NCI-H510A (cell line): ENCODE results near the gene ARHGEF5.
"Not testable (repeated sequence)": the region's sequence is repeated elsewhere in the genome, so short reads cannot be mapped to it uniquely, and the experiment has no call there.

Experiments used
- DNase-seq: peaks from one replicate; lab custom pipeline; 2025; lab: John Stamatoyannopoulos, UW

The ARHGEF5 gene

GRCh38 chr7:144384071-144384470 lies 28.9 kb downstream of the ARHGEF5 start:
- DNase-seq = no peak

- DNase-seq = no peak
These were observed 29.5 kb downstream of the ARHGEF5 start for GRCh38 chr7:144384555-144385245.

DNA sequence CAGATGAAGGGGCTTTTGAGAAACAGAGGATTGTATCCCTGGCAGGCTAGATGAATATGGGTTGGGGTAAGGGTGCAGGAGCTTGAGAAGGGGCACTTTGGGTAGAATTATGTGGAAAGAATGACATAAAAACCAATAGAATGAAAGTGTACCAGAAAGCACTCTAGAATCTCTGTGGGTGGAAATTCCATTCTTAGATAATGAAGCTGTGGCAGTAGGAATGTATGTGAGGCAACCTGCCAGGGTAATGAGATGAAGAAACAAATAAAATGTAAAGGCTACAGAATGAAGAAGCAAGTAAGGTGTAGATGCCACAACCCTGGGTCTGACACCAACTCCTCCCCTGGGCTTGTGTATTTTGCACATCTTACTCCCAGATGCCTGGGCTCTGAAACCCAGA lies 31.5 kb downstream of the ARHGEF5 start:
- no peak for DNase-seq

DNA sequence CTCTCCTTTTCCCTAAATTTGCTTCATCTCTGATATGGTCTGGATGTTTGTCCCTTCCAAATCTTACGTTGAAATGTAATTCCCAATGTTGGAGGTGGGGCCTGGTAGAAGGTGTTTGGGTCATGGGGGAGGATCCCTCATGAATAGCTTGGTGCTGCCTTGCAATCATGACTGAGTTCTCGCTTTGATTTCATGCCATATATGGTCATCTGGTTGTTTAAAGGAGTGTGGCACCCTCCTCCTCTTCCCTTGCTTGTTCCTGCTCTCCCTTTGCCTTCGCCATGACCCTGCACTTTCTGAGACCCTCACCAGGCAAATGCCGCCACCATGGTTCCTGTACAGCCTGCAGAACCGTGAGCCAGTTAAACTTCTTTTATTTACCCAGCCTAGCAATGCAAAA lies 33.7 kb downstream of the ARHGEF5 start:
- DNase-seq = no peak

DNA sequence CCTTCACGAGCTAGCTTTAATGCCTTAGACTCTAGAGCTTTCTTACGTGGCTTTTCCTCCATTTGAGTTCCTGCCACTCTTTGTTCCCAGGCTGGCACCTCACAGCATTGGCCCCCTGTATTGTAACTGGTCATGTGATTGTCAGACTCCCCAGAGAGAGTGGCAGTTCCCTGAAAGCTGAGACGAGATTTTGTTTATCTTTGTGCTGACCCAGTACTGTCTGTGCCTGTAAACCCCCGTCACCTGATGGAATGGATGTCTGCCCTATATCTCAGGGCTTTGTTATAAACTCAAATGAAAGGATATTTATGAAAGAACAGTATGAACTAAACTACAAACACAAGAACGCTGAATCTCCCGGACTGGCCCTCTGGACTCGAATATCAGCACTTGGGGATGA lies 35.3 kb downstream of the ARHGEF5 start:
- DNase-seq = no peak

GRCh38 chr7:144391014-144391413 lies 35.8 kb downstream of the ARHGEF5 start:
- no peak for DNase-seq

DNA sequence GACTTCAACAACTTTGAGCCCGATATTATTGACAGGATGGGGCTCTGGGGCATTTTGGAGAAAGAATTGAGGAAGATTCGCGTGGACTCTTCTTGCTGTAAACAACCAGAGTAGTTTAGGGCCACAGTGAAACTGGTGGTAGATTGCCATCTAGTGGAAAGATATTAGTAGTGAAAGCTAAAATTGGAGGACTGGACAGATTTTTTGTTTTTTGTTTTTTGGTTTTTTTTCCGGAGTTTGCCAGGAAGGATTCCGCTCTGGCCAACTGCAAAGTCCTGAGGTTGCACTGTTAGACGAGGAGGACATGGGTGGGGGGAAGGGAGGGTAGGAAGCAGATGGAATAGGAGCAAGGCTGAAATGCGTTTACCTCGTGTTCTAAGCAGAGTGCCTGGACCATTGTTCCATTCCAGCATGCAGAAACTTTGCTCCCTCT lies 36.6 kb downstream of the ARHGEF5 start:
- DNase-seq = no peak

GRCh38 chr7:144397086-144397485 lies 41.9 kb downstream of the ARHGEF5 start:
- no peak for DNase-seq

DNA sequence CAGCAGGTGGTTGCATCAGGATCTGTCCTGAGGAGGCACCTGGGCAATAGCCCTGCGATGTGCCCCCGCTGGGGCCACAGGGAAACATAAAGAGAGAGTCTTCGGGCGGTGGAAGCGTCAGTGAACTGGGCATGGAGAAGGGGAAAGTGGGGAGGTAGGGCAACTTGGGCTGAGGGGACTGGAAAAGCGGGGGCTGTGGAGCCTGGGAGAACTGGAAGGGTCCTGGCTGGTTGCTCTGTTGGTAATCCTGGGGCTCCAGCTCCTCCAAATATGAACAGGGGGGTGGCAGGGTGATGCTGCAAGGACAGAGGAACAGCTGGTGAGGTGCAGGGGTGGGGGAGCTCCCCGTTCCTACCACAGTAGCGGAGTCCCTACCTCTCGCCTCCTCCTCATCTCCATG lies 43.1 kb downstream of the ARHGEF5 start:
- no peak for DNase-seq

DNA sequence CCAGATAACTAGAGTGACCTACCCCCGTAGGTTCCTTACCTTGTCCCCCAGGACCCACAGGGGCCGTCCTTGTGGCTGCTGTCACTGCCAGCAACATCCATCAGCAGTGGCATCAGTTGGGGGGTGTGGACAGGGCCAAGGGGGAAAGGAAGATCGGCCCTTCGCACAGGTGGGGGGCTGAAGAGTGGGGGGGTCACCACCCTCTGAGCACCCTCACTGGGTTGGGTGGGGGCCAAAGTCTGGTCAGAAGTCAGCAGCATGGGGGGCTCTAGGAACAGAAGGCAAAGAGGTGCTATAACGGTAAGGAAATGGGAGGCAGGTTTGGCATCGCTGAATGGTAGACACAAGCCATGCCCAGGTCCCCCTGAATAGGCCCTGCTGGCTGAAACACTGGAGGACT lies 43.7 kb downstream of the ARHGEF5 start:
- DNase-seq = no peak

DNA sequence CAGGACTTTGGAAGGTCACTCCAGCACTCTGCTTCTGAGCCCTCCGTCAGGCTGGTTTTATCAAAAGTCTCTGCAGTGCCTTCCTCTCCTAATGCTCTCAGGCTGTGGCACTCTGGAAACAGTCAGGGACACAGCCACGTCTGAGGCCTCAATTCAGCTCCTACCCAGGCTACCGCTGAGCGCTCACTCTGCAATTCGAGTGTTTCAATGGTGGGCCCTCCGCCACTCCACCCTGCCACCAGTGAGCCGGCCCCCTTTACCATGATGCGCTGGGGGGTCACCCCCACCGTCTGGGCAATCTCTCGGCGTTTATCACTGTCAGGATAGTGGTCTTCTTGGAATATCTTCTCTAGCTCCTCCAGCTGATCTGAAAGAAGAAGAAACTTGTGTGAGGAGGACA lies 44.7 kb downstream of the ARHGEF5 start:
- no peak for DNase-seq

GRCh38 chr7:144401490-144401889 lies 46.3 kb downstream of the ARHGEF5 start:
- no peak for DNase-seq

DNA sequence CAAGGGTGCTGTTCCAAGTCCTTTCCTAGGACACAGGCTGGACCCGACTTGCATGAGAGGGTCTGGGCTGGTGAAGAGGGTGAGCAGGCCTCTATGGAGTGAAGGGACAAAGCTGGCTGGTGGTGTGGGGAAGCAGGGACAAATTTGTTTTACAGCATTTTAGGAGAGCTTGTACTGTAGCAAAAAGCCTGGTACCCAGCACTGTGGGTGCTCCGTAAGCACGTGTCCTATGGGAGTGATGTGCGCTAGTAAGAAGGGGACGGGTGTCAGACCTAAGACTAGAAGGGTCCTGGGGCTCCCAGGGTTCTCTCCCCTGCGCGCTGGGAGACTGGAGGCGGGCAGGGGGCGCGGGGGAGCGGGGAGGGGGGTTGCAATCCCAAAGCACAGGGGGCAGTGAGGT lies 47.9 kb downstream of the ARHGEF5 start:
- DNase-seq = no peak

- DNase-seq = no peak
These were observed 48.5 kb downstream of the ARHGEF5 start, which contains the start of gene NOBOX for GRCh38 chr7:144403649-144404061. Gene NOBOX (minus strand): TSS chr7:144403693.

GRCh38 chr7:144404946-144405345 lies 49.7 kb downstream of the ARHGEF5 start:
- no peak for DNase-seq

DNA sequence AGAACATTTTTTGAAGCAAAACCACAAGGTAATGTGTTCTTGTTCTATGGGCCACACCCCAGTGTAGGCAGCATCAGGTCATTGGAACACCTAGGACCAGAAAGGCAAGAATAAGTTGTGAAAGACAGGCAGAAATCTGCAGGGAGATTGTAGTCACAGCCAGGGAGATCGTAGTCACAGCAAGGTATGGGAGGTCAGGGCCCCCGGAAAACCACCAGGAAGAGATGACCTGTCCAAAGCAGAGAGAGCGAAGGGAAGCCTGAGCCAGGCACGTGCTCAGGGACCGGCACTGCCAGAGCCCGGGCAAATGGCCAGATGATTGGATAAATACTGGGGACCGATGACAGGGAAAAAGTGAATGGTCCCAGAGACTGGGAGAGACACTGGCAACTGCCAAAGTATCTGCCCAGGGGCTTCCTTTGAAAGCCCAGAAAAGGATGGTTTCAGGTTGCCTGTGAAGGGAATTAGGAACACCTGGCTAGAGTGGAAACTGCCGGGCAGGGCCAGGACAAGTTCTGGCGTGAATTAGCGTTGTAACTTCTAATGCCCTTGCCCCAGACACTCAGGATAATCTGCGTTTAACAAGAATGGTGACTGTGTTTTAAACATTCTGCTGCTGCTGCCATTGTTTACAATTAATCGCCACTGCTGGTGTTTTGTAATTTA lies 52.2 kb downstream of the ARHGEF5 start:
- DNase-seq = no peak

DNA sequence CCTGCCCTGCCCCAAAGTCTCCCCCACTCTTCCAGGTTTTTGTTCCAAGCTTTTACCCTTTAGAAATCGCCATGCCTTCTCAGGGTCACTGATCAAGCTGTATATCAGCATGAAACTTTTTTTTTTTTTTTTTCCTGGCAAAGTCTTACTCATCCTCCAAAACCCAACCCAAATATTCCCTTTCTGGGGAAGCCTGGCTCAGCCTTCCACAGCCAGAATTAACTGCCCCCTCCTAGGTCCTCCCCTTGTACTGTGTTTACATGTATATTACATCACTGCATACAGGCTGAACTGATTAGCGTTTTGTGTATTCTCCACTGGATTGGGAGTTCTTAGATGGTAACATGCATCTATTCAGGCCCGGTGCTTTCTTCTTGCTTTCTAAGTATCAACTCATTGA lies 52.9 kb downstream of the ARHGEF5 start:
- no peak for DNase-seq

DNA sequence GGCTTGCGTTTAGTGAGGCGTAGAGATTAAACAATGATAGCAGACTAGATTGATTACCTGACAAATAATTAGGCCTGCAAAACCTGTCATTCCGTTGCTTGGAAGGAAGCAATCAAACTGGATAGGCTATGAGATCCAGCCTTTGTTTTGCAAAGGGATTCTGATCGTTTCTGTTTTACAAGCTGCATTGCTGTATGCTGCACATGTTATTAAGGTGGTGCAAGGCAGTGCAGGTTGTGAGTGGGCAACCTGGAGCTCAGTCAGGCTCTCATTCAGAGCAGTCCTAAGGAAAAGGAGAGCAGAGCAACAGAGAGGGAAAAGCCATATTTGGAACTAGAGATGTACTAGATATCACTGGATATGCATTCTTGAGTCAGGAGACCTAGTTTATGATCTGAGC lies 55.2 kb downstream of the ARHGEF5 start:
- no peak for DNase-seq

DNA sequence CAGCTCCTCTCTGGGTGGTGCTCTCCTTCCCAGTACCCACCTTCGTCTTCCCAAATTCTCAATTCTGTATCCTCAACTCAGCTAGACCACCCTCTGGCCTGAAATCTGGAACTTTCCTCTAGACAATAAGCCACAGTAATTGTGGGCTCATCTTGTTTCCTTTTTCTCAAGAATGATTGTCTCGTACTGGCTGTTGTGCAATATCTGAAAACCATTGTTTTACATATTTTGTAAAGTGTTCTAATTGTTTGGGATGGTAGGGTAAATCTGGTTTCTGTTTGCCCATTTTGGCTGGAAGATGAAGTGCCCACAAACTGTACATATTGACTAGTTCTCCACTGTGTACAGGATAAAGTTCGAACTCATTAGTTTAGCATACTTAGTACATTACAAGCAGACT lies 59.6 kb downstream of the ARHGEF5 start:
- no peak for DNase-seq

- DNase-seq = no peak
These were observed 60.7 kb downstream of the ARHGEF5 start for GRCh38 chr7:144415858-144416257.

DNA sequence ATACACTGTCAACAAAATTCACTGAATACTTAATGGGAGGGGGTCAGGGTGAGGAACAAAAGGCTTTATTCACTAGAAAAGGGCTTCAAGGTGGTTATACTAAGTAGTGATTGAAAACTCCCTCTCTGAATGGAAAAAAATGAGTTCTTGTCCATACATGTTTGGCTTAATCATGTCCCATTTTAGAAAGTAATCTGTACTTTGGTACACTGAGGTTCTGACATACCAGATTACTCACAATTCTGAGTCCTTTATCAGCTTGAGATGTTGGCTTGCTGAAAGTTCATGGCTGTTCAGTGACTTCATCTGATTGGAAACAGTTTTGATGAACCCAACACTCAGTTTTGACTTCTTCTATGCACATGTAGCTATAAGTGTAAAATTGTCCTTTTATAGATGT lies 61.1 kb downstream of the ARHGEF5 start:
- no peak for DNase-seq

DNA sequence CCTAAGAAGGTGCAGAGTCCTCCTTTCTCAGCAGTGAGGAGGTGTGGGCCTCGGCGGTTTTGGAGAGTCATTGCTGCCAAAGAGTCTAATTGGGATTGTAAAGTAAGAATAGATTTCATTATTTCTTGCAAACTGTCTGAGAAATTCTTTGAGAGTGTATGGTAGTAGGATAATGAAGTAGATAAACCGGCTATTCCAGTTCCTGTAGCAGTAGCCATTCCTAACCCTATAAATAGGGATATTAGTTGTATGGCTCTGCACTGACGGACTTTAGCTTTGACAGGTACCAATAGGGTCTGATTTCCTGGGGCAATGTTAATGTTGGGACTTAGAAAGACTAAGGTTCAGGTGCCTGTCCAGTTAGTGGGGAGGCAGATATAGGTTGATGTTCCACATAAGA lies 63.7 kb downstream of the ARHGEF5 start:
- not testable (repeated sequence) for DNase-seq

GRCh38 chr7:144427539-144427938 lies 72.3 kb downstream of the ARHGEF5 start:
- DNase-seq = not testable (repeated sequence)

- no peak for DNase-seq
These were observed 73.2 kb downstream of the ARHGEF5 start for GRCh38 chr7:144428431-144428830.
